Endothelial cell of umbilical vein (primary cell): ENCODE data around the gene SORCS1. TPM values are rescaled to one million over a fixed set of nuclear protein-coding genes. Genes with fewer than 3 reads are reported as not detected.

Experiments used
- BruUV-seq: library from RNA; stranded (reverse); fragments of 400-500 nt; replicated peaks from 2 replicates; lab custom pipeline; 2021; lab: Mats Ljungman, UMichigan
- CTCF ChIA-PET: fragments of 300-600, 350-600 bp; sonication (Branson Sonifier 250); formaldehyde crosslinking; loops from one replicate; lab custom pipeline; 2021; ENCODE audit warnings: antibody characterized with exemption, inconsistent platforms; lab: Charles Lee
- POLR2A ChIA-PET: fragments of 300-600, 350-600 bp; sonication (Branson Sonifier 250); formaldehyde crosslinking; loops from one replicate; lab custom pipeline; 2021; ENCODE audit warnings: antibody characterized with exemption, inconsistent platforms; lab: Charles Lee
- DNase-seq: peaks from one replicate; pipeline ENCODE4 v3.0.0-alpha.2; 2011; ENCODE audit warnings: low read depth, low spot score
- FAIRE-seq: peaks from 2 replicates; lab custom pipeline; 2011; peaks lifted over from hg19 to GRCh38; lab: Jason Lieb, UNC
- H2AFZ ChIP-seq: 2 replicates; pipeline ENCODE4 v1.6.0; 2012; ENCODE audit warnings: low read depth, low read length, control low read depth, inconsistent platforms
- H3K27ac ChIP-seq: 2 replicates; pipeline ENCODE4 v1.5.1; 2011; ENCODE audit warnings: low read depth, mild to moderate bottlenecking, control low read depth, low read length, moderate library complexity; ENCODE audit not compliant: insufficient read depth
- H3K27me3 ChIP-seq, 2 experiments: 2 replicates each; pipeline versions ENCODE4 v1.6.0 to v1.6.1; 2011; ENCODE audit warnings: low read length in 2 of 2, mixed read lengths in 1 of 2; ENCODE audit not compliant: control insufficient read depth in 2 of 2, insufficient read depth in 2 of 2
- H3K36me3 ChIP-seq, 2 experiments: 2 replicates in 1 of 2; 3 replicates in 1 of 2; pipeline ENCODE4 v1.5.1; 2011; ENCODE audit warnings: low read length in 2 of 2, mild to moderate bottlenecking in 1 of 2, moderate library complexity in 1 of 2; ENCODE audit not compliant: control insufficient read depth in 2 of 2, insufficient read depth in 2 of 2; ENCODE audit errors: extremely low read depth in 1 of 2
- H3K4me1 ChIP-seq: 3 replicates; pipeline ENCODE4 v1.5.1; 2011; ENCODE audit warnings: mild to moderate bottlenecking, low read length; ENCODE audit not compliant: control insufficient read depth, insufficient read depth; ENCODE audit errors: extremely low read depth
- H3K4me2 ChIP-seq: 2 replicates; pipeline ENCODE4 v1.6.1; 2011; ENCODE audit warnings: low read length, control low read depth, mixed read lengths; ENCODE audit not compliant: insufficient read depth
- H3K4me3 ChIP-seq, 3 experiments: fragments of 200-600 bp in 1 of 3; sonication (generic), shearing (Covaris generic) in 1 of 3; replicated peaks in 1 of 3; 2 replicates each; pipeline ENCODE4 v1.5.1; 2011 to 2016; ENCODE audit warnings: control low read depth in 3 of 3, low read length in 3 of 3, mild to moderate bottlenecking in 2 of 3, inconsistent platforms in 1 of 3, low read depth in 1 of 3, moderate library complexity in 1 of 3; ENCODE audit not compliant: insufficient read depth in 1 of 3
- H3K79me2 ChIP-seq: 2 replicates; pipeline ENCODE4 v1.6.0; 2012; ENCODE audit warnings: low read length, inconsistent platforms; ENCODE audit not compliant: control insufficient read depth, insufficient read depth
- H3K9ac ChIP-seq: replicated peaks from 2 replicates; pipeline ENCODE3; 2011; ENCODE audit warnings: low read length, control low read depth; ENCODE audit not compliant: insufficient read depth; ENCODE audit errors: extremely low read depth
- H3K9me1 ChIP-seq: replicated peaks from 3 replicates; pipeline ENCODE4 v1.6.0; 2011; ENCODE audit warnings: mild to moderate bottlenecking, low read length; ENCODE audit not compliant: control insufficient read depth, insufficient read depth; ENCODE audit errors: extremely low read depth
- H3K9me3 ChIP-seq: replicated peaks from 2 replicates; pipeline ENCODE4 v1.5.1; 2012; ENCODE audit warnings: low read length, inconsistent platforms; ENCODE audit not compliant: control insufficient read depth, insufficient read depth
- H4K20me1 ChIP-seq: replicated peaks from 2 replicates; pipeline ENCODE3; 2011; ENCODE audit warnings: mild to moderate bottlenecking, low read length; ENCODE audit not compliant: control insufficient read depth, insufficient read depth; ENCODE audit errors: extremely low read depth
- CTCF ChIP-seq, 2 donors: IDR thresholded peaks; 1 replicate in 1 of 2; 2 replicates in 1 of 2; pipeline ENCODE4 v1.5.1; 2011; ENCODE audit warnings: low read length in 2 of 2, mild to moderate bottlenecking in 2 of 2, moderate library complexity in 2 of 2, control low read depth in 1 of 2, inconsistent platforms in 1 of 2, low read depth in 1 of 2; ENCODE audit not compliant: insufficient read depth in 1 of 2; ENCODE audit errors: extremely low read depth in 1 of 2
- EZH2 ChIP-seq: IDR thresholded peaks from 2 replicates; pipeline ENCODE4 v1.6.1; 2012; ENCODE audit warnings: borderline replicate concordance, low read depth, mild to moderate bottlenecking, moderate library complexity, low read length, inconsistent platforms; ENCODE audit not compliant: severe bottlenecking
- FOS ChIP-seq: IDR thresholded peaks from 2 replicates; pipeline ENCODE4 v1.6.1; 2011; ENCODE audit warnings: mild to moderate bottlenecking, low read length, moderate library complexity, borderline replicate concordance; ENCODE audit not compliant: insufficient read depth
- GATA2 ChIP-seq: IDR thresholded peaks from 2 replicates; pipeline ENCODE4 v1.7.0; 2011; ENCODE audit warnings: low read depth, mild to moderate bottlenecking, moderate library complexity, mixed read lengths, low read length; ENCODE audit not compliant: insufficient read length, insufficient read depth
- JUN ChIP-seq: IDR thresholded peaks from 2 replicates; pipeline ENCODE4 v1.6.1; 2011; ENCODE audit warnings: borderline replicate concordance, low read depth; ENCODE audit not compliant: insufficient read length, insufficient read depth
- POLR2AphosphoS5 ChIP-seq: IDR thresholded peaks from 2 replicates; pipeline ENCODE4 v1.6.1; 2012; ENCODE audit warnings: low read depth, mild to moderate bottlenecking, control low read depth, low read length, moderate library complexity; ENCODE audit not compliant: insufficient read depth
- dilution Hi-C: fragments of 300-500 bp; cut with MboI; formaldehyde crosslinking; loops from one replicate; pipeline ENCODE4 v1.15.0; 2019; ENCODE audit warnings: low sequenced_read_pairs; ENCODE audit not compliant: extremely low pct_ligation_motif_present
- intact Hi-C: fragments of 100-400 bp; cut with micrococcal nuclease; formaldehyde crosslinking; loops from one replicate; pipeline ENCODE4 v1.10.0; 2022
- polyA plus RNA-seq, 4 experiments: library from polyadenylated mRNA; depleted of rRNA in 3 of 4; stranded (reverse) in 3 of 4; unstranded in 1 of 4; fragments of >200 nt; gene quantifications; 2 replicates each; pipeline versions ENCODE4 v1.2.1 to v1.2.3, GENCODE V29; 2011 to 2012; ENCODE audit warnings: missing spikeins in 1 of 4
- total RNA-seq: library from RNA; stranded (reverse); gene quantifications from 2 replicates; pipeline ENCODE4 v1.2.3, GENCODE V29; 2021

SORCS1 gene
- total and polyA plus RNA-seq, 2 donors (not counting 3 experiments of a cell fraction or from before 2014, with no cell fraction given), result not detected

DNA sequence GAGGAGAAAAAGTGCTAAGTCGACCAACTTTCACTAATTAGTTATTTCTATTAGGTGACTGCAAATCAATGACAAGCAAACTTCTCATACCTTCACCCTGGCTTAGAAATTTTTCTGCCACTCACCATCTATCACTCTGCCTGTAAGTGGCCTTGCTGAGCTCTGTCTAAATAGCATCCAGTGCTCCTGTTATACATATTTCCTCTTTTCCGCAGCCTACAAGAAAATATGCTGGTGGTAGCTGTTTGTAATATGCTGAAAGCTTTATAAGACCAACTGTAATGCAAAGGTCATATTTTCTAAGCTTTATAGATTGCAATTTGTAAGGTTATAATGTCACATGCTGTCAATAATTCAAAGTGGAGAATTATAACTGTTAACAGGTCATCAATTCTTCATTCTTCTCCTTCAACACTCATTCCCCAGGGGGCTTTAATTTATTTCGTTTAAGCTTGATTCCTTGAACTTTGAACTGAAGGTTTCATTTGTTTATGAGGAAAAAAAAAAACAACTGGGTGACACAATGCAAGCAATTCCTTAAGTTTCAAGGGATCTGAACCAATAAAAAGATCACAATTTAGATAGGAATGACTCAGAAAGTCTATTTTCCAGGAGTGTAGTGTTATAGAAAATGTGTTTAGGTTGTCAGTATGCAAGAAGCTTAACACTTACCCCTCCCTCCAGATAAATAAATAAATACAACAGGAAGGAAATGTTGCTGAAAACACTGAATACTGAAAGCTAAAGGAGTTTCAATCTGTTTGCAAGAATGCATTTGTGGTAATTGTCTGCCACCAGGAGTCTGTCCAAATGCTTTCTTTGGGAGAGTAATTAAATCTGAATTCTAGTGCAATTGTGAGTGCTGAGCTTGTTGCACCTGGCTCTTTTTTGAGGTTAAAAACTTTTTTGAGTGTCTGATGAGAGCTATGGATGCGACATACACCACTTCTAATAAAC, 183.7 kb downstream of the SORCS1 start:
- ChIA-PET POLR2A (no interaction called here), CTCF (no interaction called here)
- no peak overlapping the region for H3K27ac ChIP-seq
- dilution Hi-C loops, result no loop called here
- no peaks in the 10 kb centered on the region for H3K9me1 ChIP-seq
- peaks cover 2% of the 10 kb centered on the region for H3K9me3 ChIP-seq
- no peaks in the 10 kb centered on the region for H3K36me3 ChIP-seq
- H2AFZ ChIP-seq, result no peak overlapping the region
- no peaks in the 10 kb centered on the region for H4K20me1 ChIP-seq
- H3K4me3 ChIP-seq, result no peak overlapping the region
- DNase-seq (no peak), FAIRE-seq (no peak)
- no peak for TF ChIP-seq GATA2
- no peak for TF ChIP-seq EZH2
- TF ChIP-seq POLR2AphosphoS5, result no peak
- TF ChIP-seq FOS, result no peak
- no peak for TF ChIP-seq CTCF (IDR thresholded peaks at IDR 0.05; ENCODE audit: extremely low read depth in 1 of 2, insufficient read depth in 1 of 2, low read depth in 1 of 2, low read length in 2 of 2)
- TF ChIP-seq JUN, result no peak
- BruUV-seq, result no TSS peak
- no peaks in the 10 kb centered on the region for H3K4me1 ChIP-seq
- H3K27me3 ChIP-seq, result no peaks in the 10 kb centered on the region
- intact Hi-C loops, result no loop called here
- H3K4me2 ChIP-seq, result no peak overlapping the region
- H3K9ac ChIP-seq, result no peak overlapping the region
- H3K79me2 ChIP-seq, result no peaks in the 10 kb centered on the region
